SK-N-MC (cell line): ENCODE results near the gene ZRANB1.

ENCODE experiments used
- DNase-seq: peaks from one replicate; pipeline ENCODE4 v3.0.0-alpha.2; 2011; ENCODE audit warnings: low read depth, low spot score
- H3K27ac ChIP-seq: fragments of 200-600 bp; sonication (generic); 2 replicates; pipeline ENCODE4 v1.5.1; 2016; ENCODE audit warnings: mixed run types
- H3K36me3 ChIP-seq: fragments of 200-600 bp; sonication (generic); 2 replicates; pipeline ENCODE4 v1.6.1; 2017; ENCODE audit warnings: antibody characterized with exemption, low read length, mixed read lengths; ENCODE audit not compliant: insufficient read depth
- H3K4me3 ChIP-seq: fragments of 200-600 bp; sonication (generic); 2 replicates; pipeline ENCODE4 v1.5.1; 2016
- H3K9ac ChIP-seq: fragments of 200-600 bp; sonication (generic); 2 replicates; pipeline ENCODE4 v1.8.0; 2017; ENCODE audit warnings: mixed run types, mixed read lengths; ENCODE audit not compliant: insufficient read length
- H3K9me3 ChIP-seq: fragments of 200-600 bp; sonication (generic); 2 replicates; pipeline ENCODE4 v1.6.1; 2017; ENCODE audit warnings: low read depth, mild to moderate bottlenecking, antibody characterized with exemption, low read length, moderate library complexity, mixed read lengths
- EZH2 ChIP-seq: fragments of 200-600 bp; sonication (generic); IDR thresholded peaks from one replicate; pipeline ENCODE4 v1.6.1; 2017; ENCODE audit warnings: antibody characterized with exemption
- FOXP2 ChIP-seq: optimal IDR thresholded peaks from 2 replicates; pipeline ENCODE3; 2011; ENCODE audit warnings: mild to moderate bottlenecking, moderate library complexity; ENCODE audit not compliant: insufficient read depth; ENCODE audit errors: extremely low read length, control extremely low read depth
- POLR2AphosphoS5 ChIP-seq: IDR thresholded peaks from 2 replicates; pipeline ENCODE4 v1.6.1; 2012; ENCODE audit warnings: mild to moderate bottlenecking, low read depth, low read length, borderline replicate concordance

Gene ZRANB1

DNA sequence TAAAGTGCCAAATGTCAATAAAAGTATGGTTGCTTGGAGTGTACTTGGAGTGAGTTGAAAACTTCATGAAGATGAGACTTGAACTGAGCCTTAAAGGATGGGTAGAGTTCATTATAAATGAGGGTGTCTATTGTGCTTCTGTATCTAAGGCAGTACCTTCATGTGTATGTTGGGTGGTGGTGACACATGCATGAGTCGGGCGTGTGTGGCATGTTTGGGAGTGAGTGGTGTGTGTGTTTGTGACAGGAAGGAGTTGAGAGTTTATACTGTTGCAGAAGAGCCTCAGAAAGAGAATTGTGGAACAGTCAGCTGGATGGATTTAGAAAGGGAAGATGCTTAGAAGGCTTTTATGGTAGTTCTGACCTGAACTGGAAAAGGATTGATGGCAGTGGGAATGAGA, 6.0 kb upstream of the ZRANB1 start:
- no peak overlapping the region for H3K4me3 ChIP-seq
- no peak for TF ChIP-seq POLR2AphosphoS5

DNA sequence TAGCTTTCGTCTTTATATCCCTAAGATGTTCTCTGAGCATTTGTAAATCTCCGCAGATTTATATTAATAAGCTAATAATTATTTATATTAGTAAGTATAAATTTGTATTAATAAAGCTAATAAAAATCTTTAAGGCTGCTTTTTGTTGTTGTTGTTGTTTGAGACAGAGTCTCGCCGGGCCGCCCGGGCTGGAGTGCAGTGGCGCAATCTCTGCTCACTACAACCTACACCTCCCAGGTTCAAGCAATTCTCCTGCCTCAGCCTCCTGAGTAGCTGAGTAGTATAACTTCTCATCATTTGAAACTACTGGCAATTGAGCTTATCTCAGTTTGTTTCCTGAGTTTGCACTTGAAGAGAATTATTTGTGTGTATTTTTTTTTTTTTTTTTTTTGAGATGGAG, 5.1 kb upstream of the ZRANB1 start:
- Histone ChIP-seq H3K9me3 (no peaks in the 10 kb centered on the region), H3K9ac (no peak overlapping the region), H3K36me3 (no peaks in the 10 kb centered on the region), H3K27ac (no peak overlapping the region), H3K4me3 (no peak overlapping the region)
- TF ChIP-seq POLR2AphosphoS5 (no peak), FOXP2 (no peak), EZH2 (no peak)
- DNase-seq, result no peak

More for the DNA sequence above, 6.0 kb upstream of the ZRANB1 start:
- H3K9me3 ChIP-seq, result no peaks in the 10 kb centered on the region
- H3K27ac ChIP-seq, result no peak overlapping the region
- no peak overlapping the region for H3K9ac ChIP-seq
- H3K36me3 ChIP-seq, result no peaks in the 10 kb centered on the region
- DNase-seq, result no peak

DNA sequence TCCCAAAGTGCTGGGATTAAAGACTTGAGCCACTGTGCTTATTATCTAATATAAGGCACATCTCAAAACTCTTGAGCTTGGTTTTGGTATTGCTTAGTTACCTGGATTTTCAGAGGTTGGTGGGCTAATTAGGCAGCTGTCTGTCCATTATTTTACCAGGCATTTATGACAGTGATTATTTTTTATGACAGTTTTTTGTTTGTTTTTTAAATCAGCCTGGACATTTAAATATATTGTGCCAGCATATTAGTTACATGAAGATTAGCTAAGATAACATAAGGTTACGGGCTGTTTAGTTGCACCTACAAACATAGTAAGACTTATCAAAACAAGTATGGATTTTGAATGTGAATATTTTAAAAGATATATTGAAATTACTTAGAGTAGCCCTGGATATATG, 2.6 kb upstream of the ZRANB1 start:
- H3K36me3 ChIP-seq, result no peaks in the 10 kb centered on the region
- no peak overlapping the region for H3K9ac ChIP-seq
- no peak overlapping the region for H3K27ac ChIP-seq
- no peaks in the 10 kb centered on the region for H3K9me3 ChIP-seq
- no peak for DNase-seq
- no peak overlapping the region for H3K4me3 ChIP-seq
- no peak for TF ChIP-seq POLR2AphosphoS5
- no peak for TF ChIP-seq FOXP2
- TF ChIP-seq EZH2, result no peak

DNA sequence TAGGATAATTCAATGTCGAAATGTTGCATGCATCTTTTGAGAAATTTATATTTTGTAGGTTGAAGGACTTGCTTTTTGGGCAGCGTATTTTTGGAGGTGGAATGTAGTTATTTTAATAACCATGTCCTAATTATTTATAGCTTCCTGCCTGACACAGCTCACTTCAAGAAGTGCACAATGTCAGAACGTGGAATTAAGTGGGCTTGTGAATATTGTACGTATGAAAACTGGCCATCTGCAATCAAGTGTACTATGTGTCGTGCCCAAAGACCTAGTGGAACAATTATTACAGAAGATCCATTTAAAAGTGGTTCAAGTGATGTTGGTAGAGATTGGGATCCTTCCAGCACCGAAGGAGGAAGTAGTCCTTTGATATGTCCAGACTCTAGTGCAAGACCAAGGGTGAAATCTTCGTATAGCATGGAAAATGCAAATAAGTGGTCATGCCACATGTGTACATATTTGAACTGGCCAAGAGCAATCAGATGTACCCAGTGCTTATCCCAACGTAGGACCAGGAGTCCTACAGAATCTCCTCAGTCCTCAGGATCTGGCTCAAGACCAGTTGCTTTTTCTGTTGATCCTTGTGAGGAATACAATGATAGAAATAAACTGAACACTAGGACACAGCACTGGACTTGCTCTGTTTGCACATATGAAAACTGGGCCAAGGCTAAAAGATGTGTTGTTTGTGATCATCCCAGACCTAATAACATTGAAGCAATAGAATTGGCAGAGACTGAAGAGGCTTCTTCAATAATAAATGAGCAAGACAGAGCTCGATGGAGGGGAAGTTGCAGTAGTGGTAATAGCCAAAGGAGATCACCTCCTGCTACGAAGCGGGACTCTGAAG, 620 bp downstream of the ZRANB1 start:
- DNase-seq, result no peak
- Histone ChIP-seq H3K27ac (no peak overlapping the region), H3K4me3 (no peak overlapping the region), H3K36me3 (no peaks in the 10 kb centered on the region), H3K9ac (no peak overlapping the region), H3K9me3 (no peaks in the 10 kb centered on the region)
- no peak for TF ChIP-seq EZH2
- no peak for TF ChIP-seq FOXP2
- no peak for TF ChIP-seq POLR2AphosphoS5

DNA sequence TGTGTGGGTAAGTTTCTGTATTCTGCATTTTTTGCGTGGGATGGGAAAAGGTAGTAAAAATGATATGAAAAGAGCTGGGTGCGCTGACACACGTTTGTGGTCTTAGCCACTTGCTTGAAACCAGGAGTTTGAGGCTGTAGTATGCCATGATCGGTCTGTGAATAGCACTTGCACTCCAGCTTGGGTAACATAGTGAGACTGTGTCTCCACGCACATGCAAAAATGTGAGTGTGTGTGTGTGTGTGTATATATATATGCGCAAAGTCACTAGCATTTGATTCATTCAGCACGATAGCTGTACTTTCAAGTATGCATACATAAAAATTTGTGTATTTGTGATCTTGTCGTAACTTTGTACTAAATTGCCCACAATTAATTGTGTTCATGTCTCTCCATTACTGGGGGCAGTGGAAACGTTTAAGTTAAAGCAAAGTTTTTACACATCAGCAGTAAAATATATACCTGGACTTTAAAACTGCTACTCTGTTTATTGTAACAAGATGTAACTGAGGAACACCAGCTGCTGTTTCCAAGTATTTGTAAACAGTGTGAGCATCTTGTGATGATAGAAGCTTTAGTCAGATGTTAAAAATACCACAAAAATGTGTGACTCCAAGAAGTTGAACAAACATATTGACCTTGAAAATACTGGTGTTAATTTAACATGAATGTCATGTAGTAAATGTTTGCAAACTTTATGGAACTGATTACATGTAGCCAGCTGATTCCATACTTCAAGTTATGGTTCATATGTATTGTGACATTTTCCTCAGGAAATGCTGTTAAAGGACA, 1.6 kb downstream of the ZRANB1 start:
- no peaks in the 10 kb centered on the region for H3K36me3 ChIP-seq
- DNase-seq, result no peak
- H3K4me3 ChIP-seq, result no peak overlapping the region
- H3K27ac ChIP-seq, result no peak overlapping the region
- H3K9me3 ChIP-seq, result no peaks in the 10 kb centered on the region
- H3K9ac ChIP-seq, result no peak overlapping the region
- TF ChIP-seq FOXP2 (no peak), POLR2AphosphoS5 (no peak), EZH2 (no peak)

DNA sequence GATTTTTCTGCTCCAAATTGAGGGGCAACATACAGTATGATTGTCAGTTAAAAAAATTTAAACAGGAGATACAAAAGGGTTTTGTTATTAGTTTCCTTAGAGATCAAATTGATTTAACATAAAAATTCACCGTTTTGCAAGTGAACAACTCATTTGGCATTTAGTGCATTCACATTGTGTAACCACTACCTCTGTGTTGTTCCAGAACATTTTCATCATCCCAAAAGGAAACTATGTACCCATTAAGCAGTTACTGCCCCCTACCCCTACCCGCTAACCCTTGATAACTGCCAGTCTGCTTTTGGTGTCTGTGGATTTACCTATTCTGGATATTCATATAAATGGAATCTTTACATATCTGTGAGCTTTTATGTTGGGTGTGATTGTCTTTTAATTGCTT, 3.1 kb downstream of the ZRANB1 start:
- Histone ChIP-seq H3K9me3 (no peaks in the 10 kb centered on the region), H3K4me3 (no peak overlapping the region), H3K36me3 (no peaks in the 10 kb centered on the region), H3K9ac (no peak overlapping the region), H3K27ac (no peak overlapping the region)
- TF ChIP-seq POLR2AphosphoS5 (no peak), FOXP2 (no peak), EZH2 (no peak)
- no peak for DNase-seq

DNA sequence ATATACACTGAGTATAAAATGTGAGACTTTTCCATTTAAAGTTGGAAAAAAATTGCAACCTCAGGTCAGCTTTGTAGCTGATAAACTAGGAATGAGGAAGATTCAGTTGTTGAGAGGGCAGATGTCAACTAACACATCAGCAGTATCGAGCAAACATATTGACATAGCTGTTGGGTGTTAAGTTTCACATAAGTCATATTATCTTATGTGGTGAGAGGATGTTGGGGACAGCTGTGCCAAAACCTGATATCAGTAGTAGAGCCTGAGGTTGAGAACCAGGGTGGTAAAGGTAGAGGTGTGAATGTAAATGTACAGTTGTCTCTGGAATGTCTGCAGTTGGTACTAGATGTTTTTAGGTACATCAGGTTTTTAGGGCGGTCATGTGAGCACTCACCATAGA, 5.0 kb downstream of the ZRANB1 start:
- Histone ChIP-seq H3K4me3 (no peak overlapping the region), H3K9me3 (no peaks in the 10 kb centered on the region), H3K27ac (no peak overlapping the region), H3K36me3 (no peaks in the 10 kb centered on the region), H3K9ac (no peak overlapping the region)
- no peak for TF ChIP-seq POLR2AphosphoS5
- no peak for TF ChIP-seq FOXP2
- no peak for TF ChIP-seq EZH2
- DNase-seq, result no peak

DNA sequence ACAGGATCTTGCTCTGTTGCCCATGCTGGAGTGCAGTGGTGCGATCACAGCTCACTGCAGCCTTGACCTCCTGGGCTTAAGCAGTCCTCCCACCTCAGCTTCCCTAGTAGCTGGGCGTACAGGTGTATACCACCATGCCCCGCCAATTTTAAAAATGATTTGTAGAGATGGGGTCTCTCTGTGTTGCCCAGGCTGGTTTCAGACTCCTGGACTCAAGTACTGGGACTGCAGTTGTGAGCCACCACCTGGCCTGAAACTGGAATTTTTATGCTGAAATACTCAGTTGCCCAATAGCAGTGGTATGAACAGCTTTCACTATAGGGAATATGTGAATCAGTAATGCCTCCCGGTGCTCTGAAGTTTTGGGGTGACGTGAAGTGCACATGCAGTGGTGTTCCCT, 7.6 kb downstream of the ZRANB1 start:
- H3K27ac ChIP-seq, result no peak overlapping the region
- TF ChIP-seq EZH2 (no peak), FOXP2 (no peak), POLR2AphosphoS5 (no peak)
- no peak for DNase-seq
- no peak overlapping the region for H3K4me3 ChIP-seq
- H3K36me3 ChIP-seq, result no peaks in the 10 kb centered on the region
- H3K9ac ChIP-seq, result no peak overlapping the region
- H3K9me3 ChIP-seq, result no peaks in the 10 kb centered on the region
